Neural progenitor cell (in vitro differentiated cells): Measurements from ENCODE around the gene HOXA13.

ENCODE experiments used
- EZH2 ChIP-seq: fragments of 200-600 bp; sonication (generic); IDR thresholded peaks from 2 replicates; pipeline ENCODE4 v1.6.1; 2017; ENCODE audit warnings: antibody characterized with exemption, mild to moderate bottlenecking, moderate library complexity
- TF ChIP-seq, protein P1 (sequence below): fragments of 200-600 bp; sonication (generic); IDR thresholded peaks from 2 replicates; pipeline ENCODE4 v1.5.1; 2017; ENCODE audit warnings: antibody characterized with exemption, mild to moderate bottlenecking

DNA sequence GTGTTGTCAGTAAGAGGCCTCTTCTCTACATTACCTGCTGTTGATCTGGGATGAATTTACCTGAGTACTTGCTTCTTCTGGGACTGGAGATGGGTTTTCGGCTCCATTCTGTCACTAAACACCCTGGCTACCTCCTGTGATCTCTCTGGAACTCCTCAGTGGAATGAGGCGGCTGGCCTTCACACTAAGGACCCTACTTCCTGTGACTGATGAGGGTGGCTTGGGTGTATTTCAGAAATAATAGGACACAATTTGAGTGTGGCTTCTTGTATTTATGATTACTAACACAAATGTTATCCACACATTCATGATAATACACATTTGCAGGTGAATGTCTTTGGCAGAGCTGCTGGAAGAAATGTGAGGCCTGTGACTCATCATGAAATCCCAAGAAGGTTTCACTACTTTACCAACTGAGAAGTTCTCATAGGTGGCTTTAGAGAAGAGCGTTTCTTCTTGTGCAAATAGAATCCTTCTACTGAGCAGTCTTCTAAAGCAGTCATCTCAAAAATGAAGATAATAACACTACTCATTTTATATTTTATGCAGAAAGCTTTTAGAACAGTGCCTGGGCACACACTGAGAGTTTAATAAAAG lies 21.4 kb upstream of the HOXA13 start:
- TF ChIP-seq, protein P1, sequence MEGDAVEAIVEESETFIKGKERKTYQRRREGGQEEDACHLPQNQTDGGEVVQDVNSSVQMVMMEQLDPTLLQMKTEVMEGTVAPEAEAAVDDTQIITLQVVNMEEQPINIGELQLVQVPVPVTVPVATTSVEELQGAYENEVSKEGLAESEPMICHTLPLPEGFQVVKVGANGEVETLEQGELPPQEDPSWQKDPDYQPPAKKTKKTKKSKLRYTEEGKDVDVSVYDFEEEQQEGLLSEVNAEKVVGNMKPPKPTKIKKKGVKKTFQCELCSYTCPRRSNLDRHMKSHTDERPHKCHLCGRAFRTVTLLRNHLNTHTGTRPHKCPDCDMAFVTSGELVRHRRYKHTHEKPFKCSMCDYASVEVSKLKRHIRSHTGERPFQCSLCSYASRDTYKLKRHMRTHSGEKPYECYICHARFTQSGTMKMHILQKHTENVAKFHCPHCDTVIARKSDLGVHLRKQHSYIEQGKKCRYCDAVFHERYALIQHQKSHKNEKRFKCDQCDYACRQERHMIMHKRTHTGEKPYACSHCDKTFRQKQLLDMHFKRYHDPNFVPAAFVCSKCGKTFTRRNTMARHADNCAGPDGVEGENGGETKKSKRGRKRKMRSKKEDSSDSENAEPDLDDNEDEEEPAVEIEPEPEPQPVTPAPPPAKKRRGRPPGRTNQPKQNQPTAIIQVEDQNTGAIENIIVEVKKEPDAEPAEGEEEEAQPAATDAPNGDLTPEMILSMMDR: no peak
- no peak for TF ChIP-seq EZH2
